Measurements from ENCODE around the gene KNL1. TPM values are rescaled to one million over a fixed set of nuclear protein-coding genes. Genes with fewer than 3 reads are reported as not detected.

KNL1 gene
- total RNA-seq, 1 donor from 2014 or later, result 21.4 TPM

DNA sequence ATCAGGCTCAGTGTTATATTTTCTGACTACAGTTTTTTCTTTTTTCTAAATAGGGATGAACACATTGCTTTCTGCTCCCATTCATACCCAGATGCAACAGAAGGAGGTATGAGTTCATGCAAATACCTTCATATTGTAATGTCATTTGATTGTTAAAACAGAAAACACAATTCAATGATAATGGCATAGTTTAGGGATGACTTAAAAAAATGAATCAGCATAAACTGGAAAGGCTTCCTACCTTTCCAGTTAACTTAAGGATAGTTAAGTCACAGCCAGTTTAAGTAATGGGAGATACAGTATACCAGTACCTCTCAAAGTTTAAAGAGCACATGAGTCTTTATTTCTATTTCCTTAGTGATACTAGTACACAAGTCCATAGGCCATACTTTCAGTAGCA lies 24.9 kb downstream of the KNL1 start:
- DNase-seq (ENCODE audit: extremely low spot score, unreplicated experiment), result no peak
- Mint-ChIP-seq H3K27ac (no peak overlapping the region), H3K4me1 (ENCODE audit: unreplicated experiment) (no peaks in the 10 kb centered on the region), H3K4me3 (no peak overlapping the region), H3K36me3 (no peaks in the 10 kb centered on the region), H3K9me3 (no peaks in the 10 kb centered on the region), H3K27me3 (no peaks in the 10 kb centered on the region)
- TF ChIP-seq, protein P1, sequence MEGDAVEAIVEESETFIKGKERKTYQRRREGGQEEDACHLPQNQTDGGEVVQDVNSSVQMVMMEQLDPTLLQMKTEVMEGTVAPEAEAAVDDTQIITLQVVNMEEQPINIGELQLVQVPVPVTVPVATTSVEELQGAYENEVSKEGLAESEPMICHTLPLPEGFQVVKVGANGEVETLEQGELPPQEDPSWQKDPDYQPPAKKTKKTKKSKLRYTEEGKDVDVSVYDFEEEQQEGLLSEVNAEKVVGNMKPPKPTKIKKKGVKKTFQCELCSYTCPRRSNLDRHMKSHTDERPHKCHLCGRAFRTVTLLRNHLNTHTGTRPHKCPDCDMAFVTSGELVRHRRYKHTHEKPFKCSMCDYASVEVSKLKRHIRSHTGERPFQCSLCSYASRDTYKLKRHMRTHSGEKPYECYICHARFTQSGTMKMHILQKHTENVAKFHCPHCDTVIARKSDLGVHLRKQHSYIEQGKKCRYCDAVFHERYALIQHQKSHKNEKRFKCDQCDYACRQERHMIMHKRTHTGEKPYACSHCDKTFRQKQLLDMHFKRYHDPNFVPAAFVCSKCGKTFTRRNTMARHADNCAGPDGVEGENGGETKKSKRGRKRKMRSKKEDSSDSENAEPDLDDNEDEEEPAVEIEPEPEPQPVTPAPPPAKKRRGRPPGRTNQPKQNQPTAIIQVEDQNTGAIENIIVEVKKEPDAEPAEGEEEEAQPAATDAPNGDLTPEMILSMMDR (conservative IDR thresholded peaks at IDR 0.05), result no peak

DNA sequence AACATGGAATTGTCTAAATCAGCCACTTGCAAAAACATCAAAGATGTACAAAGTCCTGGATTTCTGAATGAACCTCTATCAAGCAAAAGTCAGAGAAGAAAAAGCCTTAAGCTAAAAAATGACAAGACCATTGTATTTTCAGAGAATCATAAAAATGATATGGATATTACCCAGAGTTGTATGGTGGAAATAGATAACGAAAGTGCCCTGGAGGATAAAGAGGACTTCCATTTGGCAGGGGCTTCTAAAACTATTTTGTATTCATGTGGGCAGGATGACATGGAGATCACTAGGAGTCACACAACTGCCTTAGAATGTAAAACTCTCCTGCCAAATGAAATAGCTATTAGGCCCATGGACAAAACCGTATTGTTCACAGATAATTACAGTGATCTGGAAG lies 29.3 kb downstream of the KNL1 start:
- DNase-seq (ENCODE audit: extremely low spot score, unreplicated experiment), result no peak
- Mint-ChIP-seq H3K4me1 (ENCODE audit: unreplicated experiment) (no peaks in the 10 kb centered on the region), H3K27ac (no peak overlapping the region), H3K36me3 (no peaks in the 10 kb centered on the region), H3K4me3 (no peak overlapping the region), H3K27me3 (no peaks in the 10 kb centered on the region), H3K9me3 (no peaks in the 10 kb centered on the region)
- TF ChIP-seq, protein P1 (conservative IDR thresholded peaks at IDR 0.05), result no peak

DNA sequence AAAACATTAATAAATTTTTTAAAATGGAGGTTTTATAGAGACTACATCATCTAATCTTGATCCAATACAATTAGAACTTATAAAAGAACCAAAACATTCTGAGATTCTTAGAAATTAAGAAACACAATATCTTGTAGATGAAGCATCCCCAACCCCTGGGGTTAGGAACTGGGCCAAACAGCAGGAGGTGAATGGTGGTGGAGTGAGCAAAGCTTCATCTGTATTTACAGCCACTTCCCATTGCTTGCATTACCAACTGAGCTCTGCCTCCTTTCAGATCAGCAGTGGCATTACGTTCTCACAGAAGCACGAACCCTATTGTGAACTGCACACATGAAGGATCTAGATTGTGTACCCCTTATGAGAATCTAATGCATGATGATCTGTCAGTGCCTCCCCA lies 36.3 kb downstream of the KNL1 start:
- no peak overlapping the region for H3K27ac Mint-ChIP-seq

GRCh38 chr15:40633178-40633577 lies 39.1 kb downstream of the KNL1 start:
- TF ChIP-seq, protein P1 (conservative IDR thresholded peaks at IDR 0.05), result no peak
- Mint-ChIP-seq H3K9me3 (no peaks in the 10 kb centered on the region), H3K27me3 (no peaks in the 10 kb centered on the region), H3K4me1 (ENCODE audit: unreplicated experiment) (no peaks in the 10 kb centered on the region), H3K4me3 (no peak overlapping the region), H3K27ac (no peak overlapping the region), H3K36me3 (peaks cover 7% of the 10 kb centered on the region)
- no peak for DNase-seq (ENCODE audit: extremely low spot score, unreplicated experiment)

More for the DNA sequence above, 36.3 kb downstream of the KNL1 start:
- Mint-ChIP-seq H3K4me3 (no peak overlapping the region), H3K27me3 (no peaks in the 10 kb centered on the region), H3K4me1 (ENCODE audit: unreplicated experiment) (no peaks in the 10 kb centered on the region), H3K9me3 (no peaks in the 10 kb centered on the region), H3K36me3 (peaks cover 7% of the 10 kb centered on the region)
- TF ChIP-seq, protein P1 (conservative IDR thresholded peaks at IDR 0.05), result no peak
- DNase-seq (ENCODE audit: extremely low spot score, unreplicated experiment), result no peak

DNA sequence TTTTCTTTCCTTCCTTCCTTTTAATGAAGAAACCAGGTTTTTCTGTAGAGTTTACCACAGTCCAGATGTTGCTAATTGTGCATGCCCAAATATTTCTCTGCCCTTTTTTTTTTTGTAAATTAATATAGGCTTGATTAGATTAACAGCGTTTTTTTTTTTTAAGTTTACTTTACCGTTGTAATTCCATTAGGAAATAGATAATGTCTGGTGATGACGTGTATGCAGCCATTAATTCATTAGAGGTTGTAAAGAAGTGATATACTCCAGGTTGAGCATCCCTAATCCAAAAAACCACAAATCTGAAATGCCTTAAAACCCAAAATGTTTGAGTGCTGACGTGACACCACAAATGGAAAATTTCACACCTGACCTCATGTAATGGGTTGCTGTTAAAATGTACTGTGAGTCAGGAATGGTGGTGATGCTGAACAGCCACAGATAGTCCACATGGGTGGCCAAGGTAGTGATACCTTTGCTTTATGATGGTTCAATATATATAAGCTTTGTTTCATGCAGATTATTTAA lies 43.2 kb downstream of the KNL1 start:
- Mint-ChIP-seq H3K4me3 (no peak overlapping the region), H3K4me1 (ENCODE audit: unreplicated experiment) (no peaks in the 10 kb centered on the region), H3K27ac (no peak overlapping the region), H3K36me3 (peaks cover 8% of the 10 kb centered on the region), H3K9me3 (no peaks in the 10 kb centered on the region), H3K27me3 (no peaks in the 10 kb centered on the region)
- TF ChIP-seq, protein P1 (conservative IDR thresholded peaks at IDR 0.05), result no peak
- no peak for DNase-seq (ENCODE audit: extremely low spot score, unreplicated experiment)

- Mint-ChIP-seq H3K36me3 (peaks cover 6% of the 10 kb centered on the region), H3K9me3 (no peaks in the 10 kb centered on the region), H3K27ac (no peak overlapping the region), H3K4me3 (no peak overlapping the region), H3K27me3 (no peaks in the 10 kb centered on the region), H3K4me1 (ENCODE audit: unreplicated experiment) (no peaks in the 10 kb centered on the region)
- TF ChIP-seq, protein P1 (conservative IDR thresholded peaks at IDR 0.05), result no peak
- no peak for DNase-seq (ENCODE audit: extremely low spot score, unreplicated experiment)
Measured at GRCh38 chr15:40639677-40640076, 45.6 kb downstream of the KNL1 start.
